NOMO-1 treated with dmso at 0.1 percent for 144 hours (cell line): ENCODE data around the gene SEC16B.

ENCODE experiments used
- DNase-seq: peaks from one replicate; lab custom pipeline; 2025; ENCODE audit not compliant: unreplicated experiment; lab: John Stamatoyannopoulos, UW

SEC16B gene

DNA sequence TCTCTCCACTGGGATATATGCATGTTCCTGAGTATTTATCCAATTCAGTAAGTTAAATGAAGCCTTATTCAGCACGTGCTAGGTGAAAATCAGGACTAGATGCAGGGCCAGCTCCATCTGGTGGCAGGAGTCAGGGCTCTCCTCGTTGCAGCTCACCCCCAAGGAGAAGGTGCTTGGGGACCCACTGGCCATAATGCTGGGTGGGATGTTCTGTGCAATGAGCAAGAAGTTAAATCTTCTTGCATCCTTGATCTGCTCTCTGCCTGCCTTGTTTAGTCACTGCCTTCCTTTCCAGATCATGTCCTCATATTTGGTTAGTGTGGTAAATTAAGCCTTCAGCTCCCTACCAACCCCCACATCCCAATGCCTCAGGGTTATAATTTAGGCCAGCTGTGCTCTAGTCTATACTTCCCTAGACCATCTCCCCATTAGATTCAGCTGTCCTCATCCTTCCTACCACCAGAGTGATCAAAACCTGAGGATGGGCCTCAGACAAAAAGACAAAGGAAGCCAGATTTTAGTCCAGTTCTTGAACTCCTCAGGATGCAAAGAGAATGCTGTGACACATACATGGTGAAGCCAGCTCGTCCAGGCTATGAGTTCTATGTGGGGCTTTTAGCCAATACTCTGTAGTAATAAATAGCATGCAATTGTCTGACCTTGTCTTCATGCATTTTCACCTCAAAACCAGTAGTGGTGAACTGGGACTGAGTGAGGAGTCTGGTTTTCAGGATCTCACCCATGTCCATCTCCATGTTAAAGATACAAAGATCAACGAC lies 55.9 kb downstream of the SEC16B start:
- DNase-seq, result no peak

DNA sequence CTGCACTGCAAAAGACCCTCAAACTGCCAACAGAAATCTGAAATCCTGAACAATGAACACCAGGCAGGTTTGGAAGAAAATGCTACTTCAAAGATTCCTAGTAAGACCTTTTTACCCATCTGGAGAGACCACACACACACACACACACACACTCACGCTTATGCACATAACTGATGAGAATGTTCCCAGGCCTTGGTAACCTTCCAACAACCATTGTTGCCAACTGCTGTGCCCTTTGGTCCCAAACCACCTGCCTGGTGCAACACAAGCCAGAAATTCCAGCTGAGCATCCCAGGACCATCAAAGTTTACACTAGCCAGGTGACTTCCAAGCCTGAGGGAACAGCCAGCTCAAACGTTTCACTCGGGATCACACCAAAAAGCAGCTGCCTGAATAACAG lies 56.9 kb downstream of the SEC16B start:
- no peak for DNase-seq

DNA sequence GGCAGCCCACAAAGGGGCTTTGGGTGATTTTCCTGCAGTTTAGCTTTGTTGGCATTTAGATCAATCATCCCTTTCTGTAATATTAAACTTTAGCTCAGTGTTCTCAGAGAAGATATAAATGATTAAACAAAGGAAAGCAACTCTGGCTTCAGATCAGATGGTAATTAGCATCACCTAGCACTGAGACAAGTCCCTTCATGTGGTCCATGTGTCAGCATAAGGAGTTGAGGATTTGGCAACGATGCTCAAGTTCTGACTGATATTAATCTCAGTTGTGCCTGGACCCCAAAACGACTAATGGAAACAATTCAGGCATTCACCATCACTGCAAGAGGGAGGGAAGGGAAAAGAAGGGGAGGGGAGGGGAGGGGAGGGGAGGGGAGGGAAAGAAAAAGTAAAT lies 60.4 kb downstream of the SEC16B start:
- no peak for DNase-seq

DNA sequence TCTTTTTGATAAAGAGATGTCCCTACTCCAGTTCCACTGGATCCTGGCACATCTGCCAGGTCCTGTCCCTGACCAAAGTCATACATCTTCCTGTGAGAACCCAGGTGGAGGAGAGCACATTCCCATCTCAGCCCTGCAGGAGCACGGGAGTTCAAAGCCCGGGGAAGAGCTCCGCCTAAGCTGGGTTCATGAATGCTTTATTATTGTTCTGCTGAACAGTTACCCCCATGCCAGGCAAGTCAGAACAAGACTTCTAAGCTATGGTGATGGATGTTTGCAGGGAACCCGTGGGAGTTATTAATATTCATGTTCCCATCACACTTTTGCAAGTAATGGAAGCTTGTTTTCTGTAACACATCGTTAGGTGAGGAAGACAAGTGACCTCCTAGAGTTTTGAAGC lies 62.9 kb downstream of the SEC16B start:
- DNase-seq, result no peak

DNA sequence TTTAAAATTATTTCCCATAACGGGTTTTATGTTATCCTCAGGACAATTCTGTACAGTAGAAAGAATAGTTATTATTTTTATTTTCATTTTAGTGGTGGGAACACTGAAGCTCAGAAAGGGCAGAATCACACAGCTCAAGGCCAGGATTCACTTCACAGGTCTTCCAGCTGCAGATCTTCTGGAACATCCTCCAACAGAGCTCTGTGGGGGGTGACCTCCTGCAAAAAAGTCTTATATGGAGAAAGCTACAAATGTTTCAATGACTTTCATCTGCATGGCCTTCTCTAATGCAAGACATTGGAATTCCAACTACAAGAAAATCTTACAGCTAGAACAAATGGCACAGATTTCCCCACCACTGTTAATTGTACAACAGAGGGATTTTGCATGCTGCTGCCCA lies 64.2 kb downstream of the SEC16B start:
- no peak for DNase-seq

DNA sequence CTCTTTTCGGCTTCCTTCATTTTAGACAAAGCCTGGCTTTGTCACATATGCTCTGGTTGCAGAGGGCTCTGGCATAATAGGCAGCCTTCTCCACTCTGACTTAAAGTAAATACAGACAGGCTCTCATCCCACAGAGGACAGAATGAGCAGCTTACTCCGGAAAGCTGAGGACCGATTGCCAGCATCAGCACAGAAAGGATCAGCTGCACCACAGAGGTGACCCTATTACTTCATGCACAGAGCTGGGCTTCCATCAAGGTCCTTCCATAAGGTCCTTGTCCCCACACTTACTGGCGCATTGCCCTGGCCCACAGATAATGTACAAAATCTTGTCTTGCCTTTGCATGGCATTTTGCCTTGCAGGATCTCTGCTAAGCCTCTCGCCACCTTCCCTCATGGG lies 67.6 kb downstream of the SEC16B start:
- DNase-seq, result no peak

DNA sequence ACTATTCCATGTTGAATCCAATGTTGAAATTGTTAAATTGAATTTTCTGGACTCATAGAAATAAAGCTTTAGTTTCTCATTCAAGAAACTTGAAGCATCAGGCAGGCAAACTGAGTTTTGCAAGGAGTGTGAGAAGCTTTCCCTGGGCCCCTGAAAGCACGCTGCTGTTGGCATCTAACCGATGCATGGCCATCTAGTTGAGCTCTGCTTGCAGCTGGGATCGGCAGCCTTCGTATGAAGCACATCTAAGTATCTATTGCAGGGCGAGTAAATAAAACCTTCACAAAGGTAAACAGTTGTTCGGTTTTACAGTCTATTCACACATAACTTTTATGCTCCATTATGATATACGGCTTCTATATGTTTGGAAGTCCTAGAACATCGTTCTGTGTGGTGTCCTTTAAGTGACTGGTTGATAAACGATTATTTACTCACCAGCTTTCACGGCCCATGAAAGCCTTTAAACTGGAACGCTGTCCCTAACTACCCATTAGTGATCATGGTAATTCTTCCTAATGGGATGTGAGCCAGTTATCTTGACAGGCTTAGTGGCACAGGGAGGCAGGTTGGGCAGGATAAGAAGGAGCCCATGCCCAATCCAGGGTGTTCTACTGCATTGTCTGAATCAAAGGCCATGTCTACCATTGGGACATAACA lies 71.7 kb downstream of the SEC16B start:
- no peak for DNase-seq

DNA sequence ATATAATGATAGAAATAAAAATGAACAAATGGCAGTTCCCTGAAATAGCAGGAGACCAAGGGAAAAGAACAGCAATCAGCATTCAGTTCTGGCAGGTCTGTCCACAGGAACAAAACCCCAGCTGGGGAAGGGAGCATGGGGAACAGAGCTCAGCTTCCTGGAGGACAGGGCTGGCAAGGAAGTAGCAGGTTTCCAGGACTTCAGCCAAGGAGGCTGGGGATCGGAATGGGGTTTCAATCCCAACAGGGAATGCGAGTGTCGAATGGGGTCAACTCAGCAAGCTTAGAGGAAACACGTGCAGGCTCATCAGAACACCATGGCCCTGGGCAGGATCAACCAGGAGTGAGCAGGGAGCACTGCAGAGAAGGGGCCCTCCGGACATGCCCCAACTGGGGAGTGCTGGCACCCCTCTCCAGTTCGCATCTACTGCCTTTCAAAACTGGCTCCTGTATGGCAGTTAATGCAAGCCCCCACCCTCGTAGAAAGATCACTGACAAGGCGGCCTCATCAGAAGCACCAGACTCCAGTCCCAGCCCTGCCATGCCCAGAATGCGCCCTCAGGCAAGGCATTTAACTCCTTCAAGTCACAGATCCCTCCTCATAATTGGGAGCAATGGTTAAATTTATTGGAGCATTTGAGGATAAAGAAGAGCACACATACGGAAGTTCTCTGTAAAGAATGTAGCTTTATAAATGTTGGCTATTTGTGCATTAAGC lies 72.4 kb downstream of the SEC16B start:
- DNase-seq, result no peak
